Hepatic stellate cell (primary cell): ENCODE results near the gene VSIR.
A peak's percentile ranks its signal among the peaks of the same experiment; 100 is the strongest.

ENCODE experiments used
- DNase-seq: peaks from one replicate; pipeline ENCODE4 v3.0.0; 2011; ENCODE audit warnings: low spot score

VSIR gene

DNA sequence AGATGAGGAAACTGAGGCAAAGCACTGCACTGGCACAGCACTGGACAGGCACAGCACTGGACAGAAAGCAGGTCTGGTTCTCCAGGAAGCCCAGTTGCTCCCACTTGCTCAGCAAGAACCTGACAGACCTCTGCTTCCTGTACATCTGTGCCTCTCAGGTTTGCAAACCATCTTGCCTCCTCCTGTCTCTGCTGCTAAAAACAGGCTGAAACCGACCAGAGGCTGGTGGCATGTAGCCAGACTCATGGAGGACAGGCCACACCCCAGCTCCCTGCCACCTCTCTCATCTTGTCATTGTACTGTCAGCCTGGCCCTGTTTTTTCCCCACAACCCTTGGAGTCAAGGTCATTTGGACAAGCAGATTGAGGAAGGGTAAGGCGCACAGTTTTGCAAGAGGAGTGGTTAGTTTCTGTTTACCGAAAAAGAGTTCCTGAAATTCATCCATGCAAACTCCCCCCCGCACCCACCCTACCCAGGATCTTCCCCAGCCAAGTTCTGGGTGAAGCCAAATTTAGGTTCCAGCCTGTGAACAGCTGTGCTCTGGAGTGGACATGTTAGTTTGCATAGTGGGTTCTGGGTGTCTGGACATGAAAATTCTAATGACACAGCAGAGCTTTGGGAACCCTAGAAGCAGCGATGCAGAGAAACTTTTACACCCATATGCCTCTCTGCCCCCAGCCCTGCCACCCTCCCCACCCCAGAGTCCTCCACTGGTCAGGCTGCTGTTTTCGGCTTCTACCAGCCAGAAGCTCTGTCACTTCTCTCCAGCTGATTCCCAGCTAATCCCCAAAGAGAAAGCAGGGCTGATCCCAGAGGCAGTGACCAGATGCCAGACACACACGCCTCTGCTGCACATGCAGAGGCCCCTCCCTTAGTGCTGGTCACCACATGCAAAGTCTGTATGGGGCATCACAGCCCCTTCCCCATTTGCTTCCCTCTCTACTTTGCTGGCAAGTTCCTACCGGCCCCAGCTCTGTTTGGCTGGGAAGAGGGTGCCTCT, 45.3 kb downstream of the VSIR start:
- DNase-seq = peak; percentile 63

DNA sequence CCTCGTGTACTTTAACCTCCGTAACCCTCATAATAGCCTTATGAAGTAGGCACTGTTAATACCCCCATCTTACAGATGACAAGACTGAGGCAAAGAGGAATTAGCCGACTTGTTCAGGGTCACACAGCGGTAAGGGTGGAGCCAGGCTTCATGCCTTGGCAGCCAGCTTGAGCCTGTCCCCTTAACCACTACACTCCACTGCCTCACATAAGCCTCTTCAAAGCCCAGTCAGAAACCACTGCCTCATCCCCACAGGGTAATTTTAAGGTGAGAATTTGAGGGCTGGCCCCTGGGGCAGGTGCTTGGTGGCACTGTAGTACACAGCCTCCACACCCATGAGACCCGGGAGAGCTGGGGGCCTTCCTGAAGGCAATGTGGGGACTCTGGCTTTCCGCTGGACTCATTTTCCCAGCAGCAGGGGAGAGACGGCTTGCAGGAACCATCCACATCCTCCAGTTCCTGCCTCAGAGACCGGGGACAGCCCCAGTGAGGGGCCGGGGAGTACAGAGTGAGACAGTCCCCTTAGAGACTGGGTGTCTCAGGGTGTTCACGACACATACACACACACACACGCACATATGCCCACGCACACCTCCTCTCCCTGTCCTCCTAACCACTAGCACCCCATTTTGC, 46.1 kb downstream of the VSIR start:
- no peak for DNase-seq

DNA sequence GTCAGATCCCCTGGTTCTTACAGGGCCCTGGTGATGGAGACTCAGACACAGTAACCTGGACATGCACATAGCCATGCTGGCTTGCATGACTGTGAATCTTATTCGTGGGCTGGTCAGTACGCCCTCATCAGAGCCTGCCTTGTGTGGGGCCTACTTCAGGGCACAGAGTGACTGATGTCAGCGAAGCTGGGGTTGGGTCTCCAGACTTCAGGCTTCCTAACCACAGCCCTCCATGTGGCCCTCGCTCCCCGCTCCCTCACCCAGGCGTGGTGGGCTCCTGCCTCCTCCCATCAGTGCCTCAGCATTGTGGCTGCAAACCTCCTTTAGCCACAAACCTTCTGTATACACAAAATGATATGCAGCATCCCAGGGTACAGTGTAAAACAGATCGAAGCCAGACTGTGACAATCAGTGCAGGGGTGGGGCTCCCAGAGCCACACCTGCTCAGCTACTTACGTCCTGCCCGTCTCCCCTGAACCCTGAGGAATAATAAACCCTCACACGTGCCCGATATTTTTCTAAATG, 46.7 kb downstream of the VSIR start:
- DNase-seq = no peak

DNA sequence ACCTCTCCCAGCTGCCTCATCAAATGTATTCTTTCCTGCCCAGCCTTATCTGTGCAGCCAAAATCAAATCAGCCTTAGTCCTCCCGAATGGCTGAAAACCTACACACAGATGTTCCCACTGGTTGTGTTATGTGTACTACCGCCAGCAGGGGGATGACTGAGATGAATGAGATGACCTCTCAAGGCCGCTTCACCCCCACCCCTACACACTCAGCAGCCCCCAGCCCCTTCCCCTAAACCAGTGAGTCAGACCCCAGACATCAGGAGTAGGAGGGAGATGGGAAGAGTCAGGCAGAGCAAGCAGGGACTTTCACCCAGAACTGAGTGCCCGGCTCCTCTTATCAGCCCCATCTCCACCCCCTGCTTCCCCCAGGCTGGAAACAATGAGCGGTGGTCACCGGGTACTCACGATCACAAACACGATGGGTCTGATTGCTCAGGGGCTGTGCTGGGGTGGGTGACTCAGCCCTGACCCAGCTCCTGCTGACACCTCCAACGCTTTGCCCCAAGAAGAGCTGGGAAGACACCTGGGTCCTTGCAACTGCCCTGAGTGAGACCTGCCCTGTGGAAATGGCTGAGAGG, 47.2 kb downstream of the VSIR start:
- peak; percentile 58 for DNase-seq

DNA sequence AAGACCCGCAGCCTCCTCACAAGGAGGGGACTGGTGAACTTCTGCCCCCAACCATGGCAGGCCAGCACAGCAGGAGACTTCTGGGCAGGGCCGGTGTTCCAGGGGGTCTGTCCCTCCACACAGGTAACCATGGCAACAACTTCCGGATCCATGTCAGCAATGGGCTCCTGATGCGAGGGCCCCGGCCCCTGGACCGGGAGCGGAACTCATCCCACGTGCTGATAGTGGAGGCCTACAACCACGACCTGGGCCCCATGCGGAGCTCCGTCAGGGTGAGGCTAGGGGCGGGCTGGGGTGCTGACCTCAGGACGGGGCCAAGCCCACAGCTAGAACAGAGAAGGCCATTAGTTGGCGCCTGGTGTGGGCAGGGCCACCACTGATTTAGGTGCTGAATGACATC, 48.1 kb downstream of the VSIR start:
- no peak for DNase-seq

DNA sequence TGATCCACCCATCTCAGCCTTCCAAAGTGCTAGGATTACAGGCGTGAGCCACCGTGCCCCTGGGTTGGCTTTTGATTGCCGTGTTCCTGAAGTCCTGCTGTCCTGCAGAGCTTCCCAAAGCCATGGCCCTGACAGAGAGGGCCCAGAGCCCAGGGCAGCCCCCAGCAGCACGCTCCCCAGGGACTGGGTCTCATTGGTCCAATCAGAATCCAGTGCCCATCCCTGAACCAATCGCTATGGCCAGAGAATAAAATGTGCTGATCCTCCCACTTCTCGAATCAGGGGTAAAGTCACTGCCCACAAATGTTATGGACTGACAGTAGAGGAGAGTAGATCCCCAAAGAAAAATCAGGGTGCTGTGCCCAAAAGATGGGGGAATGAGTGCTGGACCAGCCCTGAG, 48.8 kb downstream of the VSIR start:
- no peak for DNase-seq

DNA sequence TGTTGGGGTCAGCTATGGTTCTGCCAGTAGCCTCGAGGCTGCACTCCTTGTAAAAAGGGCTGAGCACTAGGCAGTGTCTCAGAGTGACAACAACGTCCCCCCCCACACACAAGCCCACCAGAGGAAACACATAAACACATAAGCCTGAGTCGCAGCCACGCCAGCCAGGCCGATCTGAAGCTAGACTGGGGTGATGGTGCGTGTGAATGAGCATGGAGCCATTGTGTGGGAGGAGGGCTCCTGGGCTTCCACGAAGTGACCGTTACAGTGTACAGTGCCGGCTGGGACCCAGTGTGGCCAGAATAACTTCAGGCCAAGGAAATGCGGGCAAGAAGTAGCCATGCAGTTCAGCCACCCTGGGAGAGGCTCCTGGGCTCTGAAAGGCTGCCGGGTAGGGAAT, 50.0 kb downstream of the VSIR start:
- no peak for DNase-seq

DNA sequence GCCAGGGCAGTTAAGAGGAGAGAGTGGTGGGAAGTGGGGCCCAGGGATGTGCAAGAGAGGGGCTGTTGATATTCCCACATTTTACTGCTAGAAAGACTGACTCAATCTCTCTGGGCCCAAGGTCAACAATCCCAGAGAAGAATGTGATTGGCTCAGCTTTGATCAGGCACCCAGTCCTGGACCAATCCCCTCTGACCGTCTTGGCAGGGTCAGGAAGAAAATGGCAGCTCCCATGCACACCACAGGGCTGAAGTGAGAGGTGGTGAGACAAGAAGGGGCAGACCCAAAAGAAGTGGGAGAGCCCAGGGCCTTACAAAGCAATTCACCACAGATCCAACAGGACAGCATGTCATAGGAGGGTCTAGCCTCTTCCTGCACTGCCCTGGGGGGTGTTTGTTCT, 50.5 kb downstream of the VSIR start:
- DNase-seq = no peak

DNA sequence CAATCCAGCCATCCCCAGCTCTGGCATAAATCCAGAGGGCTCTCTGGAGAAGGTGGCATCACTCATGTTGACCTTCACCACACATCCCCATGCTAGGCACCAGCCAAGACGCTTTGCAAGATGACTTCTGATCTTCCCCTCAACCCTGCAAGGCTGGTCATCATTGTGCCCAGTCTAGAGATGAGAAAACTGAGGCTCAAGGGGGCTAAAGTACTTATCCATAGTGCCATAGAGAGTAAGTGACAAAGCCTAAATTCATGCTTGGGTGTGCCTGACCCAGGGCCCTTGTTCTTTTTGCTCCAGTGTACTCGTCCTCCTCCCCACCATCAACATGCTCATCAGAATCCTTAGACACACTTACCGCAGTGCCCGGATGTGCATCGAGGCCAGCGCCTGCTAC, 52.0 kb downstream of the VSIR start:
- no peak for DNase-seq

DNA sequence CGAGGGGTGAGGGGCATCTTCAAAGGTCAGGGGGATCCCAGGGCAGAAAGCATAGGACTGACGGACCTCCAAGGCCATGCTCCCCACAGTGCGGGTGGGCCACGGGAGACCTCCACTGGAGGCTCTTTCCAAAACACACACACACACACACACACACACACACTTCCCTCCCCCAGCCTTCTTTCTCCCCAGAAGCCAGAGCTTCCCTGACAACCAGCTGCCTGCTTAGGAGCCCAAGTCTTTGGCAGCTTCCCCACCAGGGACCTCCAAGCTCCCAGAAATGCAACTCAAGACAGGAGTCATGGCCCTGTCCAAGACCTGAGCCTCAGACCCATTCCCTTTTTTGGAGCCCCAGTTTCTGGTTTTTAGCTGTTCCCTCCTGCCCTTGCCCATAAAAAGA, 53.0 kb downstream of the VSIR start:
- no peak for DNase-seq

DNA sequence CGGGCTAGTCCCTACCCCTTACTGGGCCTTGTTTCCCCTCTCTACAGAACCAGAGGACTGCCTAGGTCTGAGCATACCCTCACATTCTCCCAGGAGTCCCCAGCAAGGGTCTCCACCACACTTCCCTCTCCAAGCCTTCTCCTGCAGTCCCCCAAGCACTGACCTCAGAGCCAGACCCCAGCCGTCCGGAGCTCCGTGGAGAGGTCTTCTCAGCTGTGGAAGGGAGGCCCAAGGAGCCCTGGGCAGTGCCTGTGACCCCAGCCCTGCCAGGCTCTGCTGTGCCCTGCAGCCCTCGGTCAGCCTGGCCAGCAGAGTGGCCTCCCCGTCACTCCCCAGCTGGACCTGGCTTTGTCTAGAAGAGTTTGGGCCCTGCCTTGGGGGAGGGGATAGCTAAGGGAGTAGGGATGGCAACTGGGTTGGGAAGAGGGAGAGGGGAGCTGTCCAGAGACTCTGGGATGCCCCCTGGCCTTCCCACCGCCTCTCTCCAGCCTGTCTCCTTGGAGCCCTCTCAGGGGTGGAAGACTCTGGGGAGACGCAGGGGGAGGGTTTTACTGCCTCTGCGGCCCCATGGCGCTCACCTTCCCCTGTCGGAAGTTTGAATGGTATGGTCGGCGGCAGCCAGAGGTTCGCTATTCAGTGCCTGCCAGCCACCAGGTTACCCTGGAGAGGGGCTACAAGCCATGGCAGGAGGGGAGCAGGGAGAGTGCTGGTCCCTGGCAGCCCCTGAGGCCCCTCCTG, 53.7 kb downstream of the VSIR start, which contains the start of gene C10orf105:
Gene C10orf105, minus strand, starts transcription at position 315 of the 738 bp plus-strand sequence. CDS start 3,441 bp downstream, outside the sequence.
- no peak for DNase-seq

DNA sequence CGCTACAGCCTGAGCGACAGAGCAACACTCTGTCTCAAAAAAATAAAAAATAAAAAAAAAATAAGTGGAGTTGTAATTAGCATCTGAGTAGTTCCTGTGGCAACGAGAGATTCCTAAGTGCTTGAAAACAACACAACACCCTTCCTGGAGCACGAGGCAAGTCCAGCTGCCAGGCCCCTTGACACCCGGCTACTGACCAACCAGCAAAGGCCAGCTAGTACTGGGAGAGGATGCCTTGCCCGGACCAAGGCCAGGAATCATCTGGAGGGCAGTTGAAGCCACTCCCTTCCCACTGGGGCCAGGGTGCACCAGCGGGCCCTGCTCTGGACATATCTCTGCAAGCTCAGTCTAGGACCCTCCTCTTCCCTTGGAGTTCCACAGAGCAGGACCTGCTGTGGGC, 54.3 kb downstream of the VSIR start:
- no peak for DNase-seq

DNA sequence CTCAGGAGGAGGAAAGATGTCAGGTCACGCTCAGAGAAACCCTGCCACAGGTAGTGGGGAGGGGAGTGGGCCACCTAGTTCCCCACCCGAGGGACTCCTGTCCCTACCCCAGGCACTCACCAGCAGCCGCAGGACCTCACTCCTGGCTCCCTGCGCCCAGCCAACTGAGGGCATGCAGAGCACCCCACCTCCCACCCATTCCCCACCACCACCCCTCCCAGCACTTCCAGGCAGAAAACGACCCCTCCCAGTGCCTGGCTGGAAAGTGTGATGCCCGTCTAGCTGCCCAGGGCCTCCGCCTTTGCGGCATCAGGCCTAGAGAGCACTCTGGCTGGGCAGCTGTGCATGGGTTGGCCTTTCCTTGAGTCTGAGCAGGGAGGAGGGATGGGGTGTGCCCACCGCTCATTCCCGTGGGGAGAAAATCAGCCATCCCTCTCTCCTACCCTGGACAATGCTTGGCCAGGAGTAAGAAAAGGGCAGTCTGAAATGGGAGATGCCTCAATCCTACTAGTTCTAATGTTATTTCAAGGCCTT, 55.1 kb downstream of the VSIR start:
- no peak for DNase-seq

DNA sequence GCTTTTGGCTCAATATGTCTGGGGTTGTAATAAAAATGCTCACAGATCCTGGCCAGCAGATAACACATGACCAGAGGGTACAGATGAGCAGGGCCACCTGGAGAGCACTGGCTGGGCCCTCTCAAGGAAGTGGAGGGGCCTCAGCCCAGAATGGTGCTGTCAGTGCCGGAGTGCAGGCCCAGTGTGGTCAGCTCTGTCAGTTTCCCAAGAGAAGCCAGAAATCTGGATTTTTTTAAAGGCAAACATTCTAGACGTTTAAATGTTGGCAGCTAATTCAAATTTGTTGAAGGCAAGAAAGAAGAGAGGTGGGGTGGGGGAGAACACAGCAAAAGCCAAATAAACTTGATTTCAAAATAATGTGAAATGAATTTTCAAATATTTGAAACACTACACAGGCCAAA, 55.8 kb downstream of the VSIR start:
- DNase-seq = no peak

DNA sequence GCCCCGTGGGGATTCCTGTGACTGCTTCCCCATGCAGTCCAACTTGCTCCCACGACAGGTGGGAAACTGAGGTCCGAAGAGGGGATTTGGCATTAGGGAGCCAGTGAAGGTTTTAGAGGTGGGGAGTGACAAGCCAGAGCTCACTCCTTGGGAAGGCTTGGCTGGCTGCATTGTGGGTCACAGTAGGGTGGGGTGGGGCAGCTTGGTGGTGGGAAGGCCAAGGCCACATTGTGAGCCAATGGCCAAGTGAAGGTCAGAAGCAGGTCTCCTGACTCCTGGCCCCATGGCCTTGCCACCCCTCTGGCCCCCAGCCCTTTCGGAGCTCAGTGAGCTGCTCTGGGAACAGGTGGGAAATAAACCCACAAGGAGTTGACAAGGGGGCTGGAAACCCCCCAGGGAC, 56.3 kb downstream of the VSIR start:
- DNase-seq = no peak

DNA sequence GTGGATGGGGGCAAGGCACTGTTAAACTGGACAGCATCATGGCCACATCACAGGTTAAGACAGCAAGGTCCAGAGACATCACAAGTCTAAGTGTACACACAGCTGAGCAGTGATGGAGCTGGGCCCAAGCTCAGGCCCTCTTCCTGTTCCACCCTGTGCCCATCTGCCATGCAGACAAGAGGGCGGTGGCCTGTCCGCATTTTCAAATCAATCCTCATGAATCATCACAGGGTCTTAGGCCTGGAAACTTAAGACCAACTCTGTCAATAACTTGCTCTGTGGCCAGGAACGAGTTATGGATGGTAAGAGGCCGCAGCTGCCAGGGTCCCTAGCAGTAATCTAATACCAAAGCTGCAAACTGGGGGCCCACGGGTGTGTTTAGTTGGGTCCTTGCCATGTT, 56.9 kb downstream of the VSIR start:
- no peak for DNase-seq

DNA sequence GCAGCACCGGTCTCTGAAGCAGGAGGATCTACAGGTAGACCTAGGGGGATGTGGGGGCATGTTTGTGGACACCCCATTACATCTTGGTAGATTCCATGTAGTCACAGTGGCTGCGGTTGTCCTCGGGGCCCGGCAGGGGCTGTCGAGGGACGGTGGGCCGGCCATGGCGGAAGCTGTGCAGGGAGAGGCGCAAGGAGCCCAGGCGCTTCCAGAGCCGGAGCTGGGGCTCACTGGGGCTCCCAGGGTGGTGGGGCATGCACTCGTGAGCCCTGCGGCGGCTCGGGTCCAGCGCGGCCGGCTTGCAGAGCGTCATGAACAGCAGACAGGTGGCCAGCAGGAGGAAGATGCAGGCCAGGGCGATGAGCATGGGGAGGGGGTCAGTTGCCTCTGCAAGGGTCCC, 57.5 kb downstream of the VSIR start:
- DNase-seq = no peak

DNA sequence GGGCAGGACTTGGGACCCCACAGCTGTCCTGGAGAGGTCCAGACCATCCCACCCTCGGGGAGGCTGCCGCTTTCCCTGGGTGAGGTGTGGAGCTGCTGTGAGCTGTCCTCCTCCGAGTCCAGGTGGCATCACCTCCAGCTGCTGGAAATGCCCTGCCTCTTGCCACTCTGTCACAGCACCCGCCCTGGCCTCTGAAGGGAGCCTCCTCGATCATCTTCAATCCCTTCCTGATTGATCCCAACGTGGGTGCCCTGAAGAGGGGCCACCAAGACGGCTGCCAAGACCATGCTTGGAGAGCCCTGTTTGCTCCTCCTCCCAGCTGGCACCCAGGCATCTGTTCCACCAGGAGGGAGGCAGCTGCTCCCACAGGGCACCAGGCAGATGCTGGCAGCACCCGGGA, 58.3 kb downstream of the VSIR start:
- DNase-seq = no peak

DNA sequence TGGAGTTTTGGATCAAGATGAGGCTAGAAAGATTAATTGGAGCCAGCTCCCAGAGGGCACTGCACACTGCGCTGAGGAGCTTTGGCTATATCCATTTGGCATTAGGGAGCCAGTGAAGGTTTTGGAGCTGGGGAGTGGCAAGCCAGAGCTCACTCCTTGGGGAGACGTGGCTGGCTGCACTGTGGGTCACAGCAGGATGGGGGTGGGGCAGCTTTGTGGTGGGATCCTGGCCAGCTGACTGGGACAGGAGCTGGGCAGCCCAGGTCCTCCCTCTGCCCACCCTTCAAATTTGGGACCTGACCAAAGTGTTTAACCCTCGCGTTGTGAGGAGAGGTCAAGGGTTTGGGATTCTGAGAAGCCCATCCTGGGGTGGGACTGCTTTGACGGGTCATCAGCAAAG, 58.7 kb downstream of the VSIR start:
- no peak for DNase-seq

DNA sequence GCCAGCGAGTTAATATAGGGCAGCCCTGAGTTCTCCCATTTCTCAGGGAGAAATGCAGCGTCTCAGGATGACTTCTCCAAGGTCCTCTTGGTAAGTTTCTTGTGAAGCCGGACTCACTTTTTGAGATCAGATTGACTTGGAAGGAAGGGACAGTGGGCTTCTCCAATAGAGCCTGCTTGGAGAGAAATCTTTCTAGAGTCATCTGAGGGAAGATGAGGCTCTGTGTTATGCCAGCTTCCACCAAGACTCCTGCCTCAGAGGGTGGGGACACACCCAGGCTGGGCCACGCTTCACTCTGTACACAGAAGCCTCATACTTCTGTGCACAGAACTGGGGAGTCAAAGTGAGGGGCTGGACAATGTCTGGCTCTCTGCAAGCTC, 59.3 kb downstream of the VSIR start:
- no peak for DNase-seq

DNA sequence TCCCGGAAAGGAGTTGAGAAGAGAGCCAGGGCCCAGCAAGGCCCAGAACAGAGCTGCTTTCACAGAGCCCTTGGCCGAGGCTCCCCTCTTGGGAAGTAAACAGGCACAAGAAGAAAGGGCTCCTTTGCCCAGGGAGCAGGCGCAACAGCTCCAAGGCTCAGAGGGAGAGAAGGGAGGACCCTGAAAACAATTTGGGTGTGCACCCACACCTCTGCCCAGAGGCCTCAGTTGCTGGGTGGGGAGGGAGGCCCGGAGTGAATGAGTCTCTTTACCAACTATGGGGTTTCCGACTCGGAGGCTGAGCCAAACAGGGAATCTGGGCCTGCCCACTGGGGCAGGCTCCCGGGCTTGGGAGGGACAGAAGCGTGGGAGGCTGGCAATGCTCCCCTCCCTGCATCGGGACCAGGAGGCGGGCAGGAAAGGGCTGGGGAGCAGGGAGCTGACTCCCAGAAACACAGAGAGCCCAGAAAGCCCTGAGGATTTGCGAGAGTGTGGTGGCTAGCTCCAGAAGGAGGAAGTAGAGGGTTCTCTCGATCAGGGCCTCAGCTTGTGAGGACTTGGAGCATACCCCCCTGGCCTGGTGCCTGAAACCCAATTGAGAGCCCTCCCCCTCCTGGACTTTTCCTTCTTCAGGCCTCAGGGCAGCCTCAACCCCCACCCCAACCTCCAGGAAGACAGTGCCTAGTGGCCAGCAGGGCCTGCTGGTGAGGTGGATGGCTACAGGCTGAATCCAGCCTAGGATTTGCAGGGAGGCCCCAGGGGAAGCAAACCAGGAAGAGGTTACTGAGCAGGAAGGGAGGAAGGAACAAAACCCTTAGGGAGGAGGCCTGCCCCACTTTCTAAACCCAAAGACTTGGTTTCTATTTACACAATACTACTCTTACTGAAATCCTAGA, 59.9 kb downstream of the VSIR start:
- DNase-seq = peak; percentile 94
